H7 (cell line): Measurements from ENCODE around the gene GOLGA1. TPM values are rescaled to one million over a fixed set of nuclear protein-coding genes. Genes with fewer than 3 reads are reported as not detected.
A peak's percentile ranks its signal among the peaks of the same experiment; 100 is the strongest.

Experiments used
- DNase-seq: peaks from one replicate; pipeline ENCODE4 v3.0.0; 2012
- H3K27me3 ChIP-seq: 2 replicates; pipeline ENCODE4 v1.6.0; 2011; ENCODE audit warnings: mild to moderate bottlenecking, low read length; ENCODE audit not compliant: control insufficient read depth, insufficient read depth
- H3K36me3 ChIP-seq: replicated peaks from 2 replicates; pipeline ENCODE4 v1.5.1; 2011; ENCODE audit warnings: low read length; ENCODE audit not compliant: control insufficient read depth, insufficient read depth
- H3K4me3 ChIP-seq: 2 replicates; pipeline ENCODE4 v1.5.1; 2011; ENCODE audit warnings: low read depth, mild to moderate bottlenecking, control low read depth, low read length, moderate library complexity; ENCODE audit not compliant: insufficient read depth
- total RNA-seq: library from RNA; depleted of rRNA; stranded (reverse); fragments of >200 nt; shearing (Covaris generic); gene quantifications from 2 replicates; pipeline ENCODE4 v1.2.3, GENCODE V29; 2014

Gene GOLGA1
- total RNA-seq, 1 experiment from 2014 or later, result 3.9 TPM

DNA sequence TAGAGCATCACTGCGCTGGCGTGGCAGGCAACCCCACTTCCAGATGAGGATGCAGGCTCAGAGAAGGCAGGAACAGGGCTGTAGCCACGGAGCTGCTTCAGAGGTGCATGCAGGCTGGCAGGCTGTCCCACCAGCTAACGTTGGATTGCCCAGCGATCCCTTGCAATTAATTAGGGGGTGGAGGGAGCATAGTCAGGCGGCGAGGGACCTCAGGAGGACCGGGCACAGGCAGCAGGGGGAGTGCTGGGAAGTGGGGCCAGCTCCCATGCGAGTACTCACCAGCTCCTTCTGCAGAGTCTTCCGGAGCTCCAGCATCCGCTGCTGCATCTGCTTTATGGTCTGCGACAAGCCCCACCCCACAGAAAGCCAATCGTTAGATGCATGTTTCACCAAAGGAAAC lies 58.7 kb downstream of the GOLGA1 start:
- peak; percentile 70 for DNase-seq
- H3K27me3 ChIP-seq, result no peaks in the 10 kb centered on the region

GRCh38 chr9:124881138-124881743 lies 59.6 kb downstream of the GOLGA1 start:
- no peak for DNase-seq
- no peak overlapping the region for H3K4me3 ChIP-seq
- peaks cover 8% of the 10 kb centered on the region for H3K36me3 ChIP-seq

More for the DNA sequence above, 58.7 kb downstream of the GOLGA1 start:
- Histone ChIP-seq H3K4me3 (no peak overlapping the region), H3K36me3 (peaks cover 4% of the 10 kb centered on the region)

DNA sequence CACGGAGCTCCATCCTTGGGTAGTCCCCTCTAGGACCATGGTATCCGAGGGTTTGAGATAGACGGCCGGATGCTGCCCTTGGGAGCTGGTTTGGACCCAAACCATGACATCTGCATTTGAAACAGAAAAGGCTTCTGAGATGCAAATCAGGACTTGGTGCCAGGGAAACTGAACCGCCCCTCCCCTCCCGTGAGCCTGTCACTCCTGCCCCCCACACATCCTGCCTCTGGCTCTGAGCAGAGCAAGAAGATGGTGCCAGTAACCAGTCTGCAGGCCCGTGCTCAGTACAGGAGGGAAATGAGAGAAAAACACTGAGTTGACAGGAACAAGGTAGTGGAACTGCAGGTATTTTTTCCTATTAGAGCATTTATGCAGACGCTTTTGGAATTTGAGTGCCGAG lies 60.4 kb downstream of the GOLGA1 start:
- Histone ChIP-seq H3K36me3 (peaks cover 9% of the 10 kb centered on the region), H3K27me3 (no peaks in the 10 kb centered on the region), H3K4me3 (no peak overlapping the region)
- DNase-seq, result peak; percentile 90

More at GRCh38 chr9:124881138-124881743, 59.6 kb downstream of the GOLGA1 start:
- no peaks in the 10 kb centered on the region for H3K27me3 ChIP-seq

GRCh38 chr9:124879226-124879625 lies 61.7 kb downstream of the GOLGA1 start:
- Histone ChIP-seq H3K4me3 (no peak overlapping the region), H3K36me3 (peaks cover 19% of the 10 kb centered on the region), H3K27me3 (no peaks in the 10 kb centered on the region)
- no peak for DNase-seq

DNA sequence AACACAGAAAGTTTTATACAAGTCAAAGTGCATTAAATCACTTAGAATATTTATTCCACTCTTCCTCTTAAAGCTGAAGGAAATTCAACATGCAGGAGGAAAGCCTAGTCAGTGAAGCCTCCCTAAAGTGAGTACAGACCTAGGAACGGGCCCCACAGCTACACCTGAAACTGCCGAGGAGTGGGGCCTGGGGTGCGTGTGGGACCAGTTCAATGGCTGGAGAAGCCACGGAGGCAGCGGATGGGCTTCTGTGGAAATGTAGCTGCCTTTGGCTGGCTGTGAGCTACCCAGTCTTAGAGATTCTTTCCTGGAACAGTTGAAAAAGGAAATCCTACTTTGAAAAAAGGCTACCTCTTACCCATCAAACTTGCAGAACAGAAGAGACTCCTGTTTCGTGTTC lies 62.4 kb downstream of the GOLGA1 start:
- H3K27me3 ChIP-seq, result no peaks in the 10 kb centered on the region
- peaks cover 24% of the 10 kb centered on the region for H3K36me3 ChIP-seq

GRCh38 chr9:124878021-124878420 lies 62.9 kb downstream of the GOLGA1 start:
- Histone ChIP-seq H3K36me3 (peaks cover 29% of the 10 kb centered on the region), H3K27me3 (no peaks in the 10 kb centered on the region), H3K4me3 (no peak overlapping the region)
- DNase-seq, result no peak

More for the DNA sequence above, 62.4 kb downstream of the GOLGA1 start:
- no peak overlapping the region for H3K4me3 ChIP-seq
- no peak for DNase-seq

- DNase-seq, result no peak
- no peaks in the 10 kb centered on the region for H3K27me3 ChIP-seq
- H3K4me3 ChIP-seq, result no peak overlapping the region
- peaks cover 32% of the 10 kb centered on the region for H3K36me3 ChIP-seq
These were observed 63.7 kb downstream of the GOLGA1 start for GRCh38 chr9:124877021-124877782.

DNA sequence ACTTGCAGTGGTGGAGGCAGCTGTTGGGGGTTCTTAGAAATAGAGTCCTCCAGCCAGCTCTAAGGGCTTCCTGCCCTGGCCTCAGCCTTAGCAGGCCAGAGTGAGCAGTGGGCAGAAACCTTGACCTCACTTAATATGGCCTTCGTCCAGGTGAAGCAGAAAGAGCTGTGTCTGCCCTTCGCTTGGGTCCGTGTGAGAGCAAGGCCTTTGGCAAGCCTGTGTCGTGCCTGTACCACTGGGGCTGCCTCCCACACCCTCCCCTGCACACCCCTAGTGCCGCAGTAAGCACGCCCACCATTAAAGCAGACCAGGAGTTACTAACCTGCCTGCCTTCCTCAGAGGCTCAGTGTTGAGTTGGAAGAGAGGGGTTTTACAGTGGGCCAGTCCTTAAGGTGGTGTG lies 65.4 kb downstream of the GOLGA1 start:
- H3K4me3 ChIP-seq, result no peak overlapping the region
- H3K27me3 ChIP-seq, result no peaks in the 10 kb centered on the region
- DNase-seq, result no peak
- peaks cover 38% of the 10 kb centered on the region for H3K36me3 ChIP-seq

DNA sequence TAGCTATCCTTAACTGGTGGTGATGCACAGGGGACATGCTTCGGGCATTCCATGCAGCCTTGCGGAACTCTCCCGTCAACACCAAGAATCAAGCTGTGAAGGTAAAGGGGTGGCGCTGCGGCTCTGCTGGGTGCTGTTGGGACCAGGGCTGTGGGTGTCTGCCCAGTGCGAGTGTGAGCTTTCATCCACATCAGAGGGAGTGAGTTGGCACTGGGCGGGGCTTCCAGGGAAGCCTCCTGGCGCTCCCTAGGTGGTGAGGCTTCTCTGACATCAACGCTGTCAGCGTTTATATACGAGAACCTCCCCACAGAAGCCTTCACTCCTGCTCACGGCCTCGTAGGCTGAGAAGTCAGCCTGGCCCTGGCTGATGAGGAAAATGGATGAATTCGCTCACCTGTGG lies 67.2 kb downstream of the GOLGA1 start:
- Histone ChIP-seq H3K27me3 (no peaks in the 10 kb centered on the region), H3K4me3 (no peak overlapping the region), H3K36me3 (peaks cover 38% of the 10 kb centered on the region)
- no peak for DNase-seq

GRCh38 chr9:124871156-124871561 lies 69.7 kb downstream of the GOLGA1 start:
- DNase-seq, result no peak
- Histone ChIP-seq H3K4me3 (no peak overlapping the region), H3K36me3 (peaks cover 33% of the 10 kb centered on the region), H3K27me3 (no peaks in the 10 kb centered on the region)

GRCh38 chr9:124870723-124871122 lies 70.2 kb downstream of the GOLGA1 start:
- Histone ChIP-seq H3K4me3 (peak overlapping the region; percentile 96; the same call in 1 of the 2 replicates), H3K36me3 (peaks cover 31% of the 10 kb centered on the region), H3K27me3 (no peaks in the 10 kb centered on the region)
- no peak for DNase-seq

- Histone ChIP-seq H3K4me3 (peak overlapping the region; percentile 96), H3K36me3 (peaks cover 25% of the 10 kb centered on the region), H3K27me3 (no peaks in the 10 kb centered on the region)
- DNase-seq, result no peak
These were observed 70.8 kb downstream of the GOLGA1 start for GRCh38 chr9:124869986-124870560.

DNA sequence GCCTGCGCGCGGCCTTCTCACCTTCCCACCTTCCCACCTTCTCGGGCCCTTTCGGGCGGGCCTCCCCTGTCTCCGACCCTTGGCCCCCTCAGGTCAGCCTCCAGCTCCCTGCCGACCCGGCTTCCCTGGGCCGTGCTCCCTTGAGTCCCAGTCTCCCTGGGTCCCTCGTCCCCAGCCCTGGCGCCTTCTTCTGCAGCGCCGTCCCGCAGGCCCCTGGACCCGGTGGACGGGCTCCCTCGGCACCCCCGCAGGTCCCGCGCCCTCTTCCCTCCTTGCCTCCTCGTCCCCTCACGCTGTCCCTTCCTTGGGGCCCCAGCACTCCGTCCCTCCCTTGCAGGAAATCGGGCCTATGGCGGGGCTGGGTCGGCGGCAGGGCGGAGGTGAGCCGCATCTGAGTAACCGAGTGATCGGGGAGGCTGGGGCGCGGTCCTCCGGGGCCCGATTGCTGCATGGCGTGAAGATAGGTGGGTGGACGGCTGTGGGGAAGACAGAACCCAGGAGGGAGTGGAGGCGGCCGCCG lies 71.4 kb downstream of the GOLGA1 start:
- Histone ChIP-seq H3K36me3 (peaks cover 21% of the 10 kb centered on the region), H3K27me3 (no peaks in the 10 kb centered on the region), H3K4me3 (peak overlapping the region; percentile 96)
- DNase-seq, result peak; percentile 79

GRCh38 chr9:124868511-124869465 lies 72.1 kb downstream of the GOLGA1 start:
- H3K36me3 ChIP-seq, result peaks cover 17% of the 10 kb centered on the region
- peak; percentile 99 for DNase-seq
- H3K27me3 ChIP-seq, result no peaks in the 10 kb centered on the region
- H3K4me3 ChIP-seq, result peak overlapping the region; percentile 96
